Gastrocnemius medialis (tissue), 4 donors: ENCODE measurements around the gene CLPTM1L.

Experiments used
- CTCF ChIP-seq, 5 experiments: fragments of 450-650 bp in 3 of 5; fragments of 200-600 bp in 2 of 5; sonication (generic) in 2 of 5; IDR thresholded peaks in 4 of 5; conservative IDR thresholded peaks in 1 of 5; 1 replicate in 4 of 5; 2 replicates in 1 of 5; pipeline ENCODE4 v1.5.1; 2016 to 2019; ENCODE audit warnings: antibody characterized with exemption in 5 of 5, mild to moderate bottlenecking in 3 of 5, moderate library complexity in 3 of 5
- POLR2A ChIP-seq, 2 donors: fragments of 450-650 bp; IDR thresholded peaks; one replicate each; pipeline ENCODE4 v1.6.1; 2017; ENCODE audit warnings: antibody characterized with exemption in 2 of 2, mild to moderate bottlenecking in 2 of 2, moderate library complexity in 2 of 2

GRCh38 chr5:1343931-1344901 is 683 bp downstream of the CLPTM1L start:
- TF ChIP-seq CTCF (IDR thresholded peaks at IDR 0.05 in 4 of 5, conservative IDR thresholded peaks at IDR 0.05 in 1 of 5) (no peak), POLR2A (IDR thresholded peaks at IDR 0.05) (no peak)
